Prostate gland (tissue), 2 donors: Measurements from ENCODE around the gene LPP. TPM values are rescaled to one million over a fixed set of nuclear protein-coding genes. Genes with fewer than 3 reads are reported as not detected.

ENCODE experiments used
- DNase-seq: peaks from one replicate; pipeline ENCODE4 v3.0.0-alpha.2; 2019; ENCODE audit warnings: low spot score
- H3K27ac ChIP-seq, 2 donors: fragments of 200-600 bp; sonication (generic); 2 replicates each; pipeline ENCODE4 v1.5.1; 2017 to 2019
- H3K27me3 ChIP-seq: fragments of 200-600 bp; sonication (generic); replicated peaks from 2 replicates; pipeline ENCODE4 v1.5.1; 2019; ENCODE audit not compliant: insufficient read depth
- H3K36me3 ChIP-seq, 2 donors: fragments of 200-600 bp; sonication (generic); 1 replicate in 1 of 2; 2 replicates in 1 of 2; pipeline versions ENCODE4 v1.5.1 to v1.8.1; 2017 to 2019
- H3K4me1 ChIP-seq: fragments of 200-600 bp; sonication (generic); replicated peaks from 2 replicates; pipeline ENCODE4 v1.5.1; 2019
- H3K4me3 ChIP-seq, 2 donors: fragments of 200-600 bp; sonication (generic); 2 replicates each; pipeline ENCODE4 v1.5.1; 2017 to 2019
- H3K9me3 ChIP-seq: fragments of 200-600 bp; sonication (generic); 2 replicates; pipeline ENCODE4 v1.5.1; 2017
- CTCF ChIP-seq, 4 experiments: fragments of 200-600 bp in 2 of 4; fragments of 450-650 bp in 2 of 4; sonication (generic) in 2 of 4; IDR thresholded peaks; 1 replicate in 3 of 4; 2 replicates in 1 of 4; pipeline ENCODE4 v1.5.1; 2016 to 2019; ENCODE audit warnings: antibody characterized with exemption in 4 of 4, mild to moderate bottlenecking in 2 of 4, moderate library complexity in 2 of 4
- POLR2A ChIP-seq: fragments of 450-650 bp; IDR thresholded peaks from one replicate; pipeline ENCODE4 v1.6.1; 2016; ENCODE audit warnings: antibody characterized with exemption, mild to moderate bottlenecking
- POLR2AphosphoS5 ChIP-seq: sonication (generic); formaldehyde crosslinking; IDR thresholded peaks from one replicate; pipeline ENCODE4 v1.6.1; 2017; ENCODE audit warnings: antibody characterized with exemption
- WGBS: methylation state at CpG from one replicate; pipeline ENCODE4 v1.1.5; 2018; 5-methylcytosine and 5-hydroxymethylcytosine counted together
- intact Hi-C: fragments of 100-400 bp; cut with DNase I; formaldehyde crosslinking; loops from one replicate; pipeline ENCODE4 v1.14.2; 2022
- total RNA-seq, 2 donors: library from RNA; depleted of rRNA; stranded (reverse); fragments of >200 nt; gene quantifications; one replicate each; pipeline ENCODE4 v1.1.0, GENCODE V29; 2016

Gene LPP
- total RNA-seq, 2 donors from 2014 or later, result 219 to 248 TPM

DNA sequence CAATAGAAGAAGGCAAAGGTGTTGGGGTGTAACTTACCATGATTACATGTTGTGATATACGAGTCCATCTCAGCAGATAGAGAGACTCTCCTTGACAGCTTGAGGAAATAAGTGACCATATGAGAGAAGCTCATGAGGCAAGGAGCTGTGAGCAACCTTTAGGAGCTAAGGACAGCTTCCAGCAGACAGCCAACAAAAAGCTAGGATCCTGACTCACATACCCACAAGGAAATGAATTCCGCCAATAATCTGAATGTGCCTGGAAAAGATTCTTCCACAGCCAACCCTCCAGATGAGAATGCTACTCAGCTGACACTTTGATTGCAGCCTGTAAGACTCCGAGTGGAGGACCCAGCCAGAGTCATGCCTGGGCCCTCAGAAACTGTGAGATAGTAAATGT is 678.2 kb downstream of the LPP start:
- intact Hi-C loops, result no loop called here
- Histone ChIP-seq H3K9me3 (no peaks in the 10 kb centered on the region), H3K36me3 (no peaks in the 10 kb centered on the region), H3K4me1 (no peaks in the 10 kb centered on the region), H3K27me3 (no peaks in the 10 kb centered on the region), H3K27ac (no peak overlapping the region), H3K4me3 (no peak overlapping the region)
- 96% methylated on average over 3 of the region's 3 CpGs for WGBS
- no peak for TF ChIP-seq POLR2A
- DNase-seq, result no peak

DNA sequence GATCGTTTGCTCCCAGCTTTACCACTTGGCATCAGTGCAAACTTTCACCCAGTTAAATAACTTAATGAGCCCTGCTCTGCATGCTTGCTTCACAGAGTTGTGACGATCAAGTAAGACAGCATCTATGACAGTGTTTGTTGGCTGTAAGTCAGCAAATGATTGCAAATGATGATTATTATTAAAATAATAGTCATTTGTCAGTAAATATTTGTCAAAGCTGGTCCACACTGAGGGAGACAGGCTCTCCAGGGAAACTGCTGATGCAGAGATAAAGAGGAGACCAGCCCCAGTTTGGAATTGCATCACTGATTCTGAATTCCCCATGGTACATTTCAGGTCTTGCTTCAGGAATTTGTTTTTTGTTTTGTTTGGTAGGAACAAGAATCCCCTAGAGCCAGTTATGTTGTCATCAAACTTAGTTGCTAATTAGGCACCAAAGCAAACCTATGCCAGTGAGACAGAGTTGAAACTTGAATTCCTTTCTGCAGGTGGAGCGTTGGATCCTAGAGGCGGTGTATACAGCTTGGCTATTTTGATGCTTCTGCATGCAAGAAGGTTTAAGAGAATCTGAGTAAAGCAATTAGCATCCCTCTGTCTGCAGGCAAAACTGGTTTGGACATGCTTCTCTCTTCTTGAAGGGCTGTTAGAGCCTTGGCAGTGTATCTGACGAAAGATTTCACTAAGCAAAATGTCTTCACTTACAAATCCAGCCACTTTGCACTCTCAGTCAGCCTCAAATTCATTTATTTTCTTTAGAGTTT is 679.2 kb downstream of the LPP start:
- intact Hi-C loops, result no loop called here
- 36% methylated on average over 5 of the region's 5 CpGs for WGBS
- H3K27ac ChIP-seq, result no peak overlapping the region

GRCh38 chr3:188834349-188834748 is 680.4 kb downstream of the LPP start:
- DNase-seq, result no peak
- Histone ChIP-seq H3K27me3 (no peaks in the 10 kb centered on the region), H3K4me3 (no peak overlapping the region), H3K36me3 (no peaks in the 10 kb centered on the region), H3K9me3 (no peaks in the 10 kb centered on the region), H3K27ac (no peak overlapping the region), H3K4me1 (no peaks in the 10 kb centered on the region)
- intact Hi-C loops, result no loop called here
- 92% methylated on average over 3 of the region's 3 CpGs for WGBS
- TF ChIP-seq POLR2AphosphoS5 (no peak), CTCF (IDR thresholded peaks at IDR 0.05) (no peak), POLR2A (no peak)

More for the DNA sequence above, 679.2 kb downstream of the LPP start:
- no peaks in the 10 kb centered on the region for H3K27me3 ChIP-seq
- H3K4me1 ChIP-seq, result no peaks in the 10 kb centered on the region
- H3K9me3 ChIP-seq, result no peaks in the 10 kb centered on the region
- peak; percentile 52 for DNase-seq
- H3K4me3 ChIP-seq, result no peak overlapping the region
- peak; percentile 51 for TF ChIP-seq POLR2AphosphoS5
- no peak for TF ChIP-seq POLR2A
- no peaks in the 10 kb centered on the region for H3K36me3 ChIP-seq

DNA sequence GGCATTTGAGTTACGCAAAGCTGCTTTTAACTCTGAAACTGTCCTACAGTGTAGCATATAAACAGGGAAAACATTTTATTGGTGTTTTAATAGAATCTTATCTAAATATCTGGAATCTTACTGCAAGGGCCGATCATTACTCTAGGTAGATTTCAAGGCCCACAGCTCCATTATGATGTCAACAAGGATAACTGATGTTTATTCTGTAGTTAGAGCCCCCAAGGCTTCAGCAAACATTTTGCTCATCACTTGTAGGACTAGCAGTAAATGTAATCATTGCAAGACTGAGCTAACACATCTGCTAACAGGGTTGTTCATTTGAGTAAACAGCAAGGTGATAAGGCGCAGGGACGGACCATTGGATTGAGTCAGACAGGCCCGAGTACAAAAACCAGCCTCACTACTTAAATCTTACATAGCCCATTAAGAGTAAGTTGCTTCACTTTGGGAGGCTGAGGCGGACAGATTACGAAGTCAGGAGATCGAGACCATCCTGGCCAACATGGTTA is 685.3 kb downstream of the LPP start:
- intact Hi-C loops, result no loop called here
- 68% methylated on average over 8 of the region's 8 CpGs for whole genome bisulfite sequencing
- Histone ChIP-seq H3K27ac (no peak overlapping the region), H3K9me3 (no peaks in the 10 kb centered on the region), H3K4me1 (no peaks in the 10 kb centered on the region), H3K27me3 (no peaks in the 10 kb centered on the region), H3K4me3 (no peak overlapping the region), H3K36me3 (no peaks in the 10 kb centered on the region)
- TF ChIP-seq POLR2AphosphoS5, result no peak
- DNase-seq, result no peak

DNA sequence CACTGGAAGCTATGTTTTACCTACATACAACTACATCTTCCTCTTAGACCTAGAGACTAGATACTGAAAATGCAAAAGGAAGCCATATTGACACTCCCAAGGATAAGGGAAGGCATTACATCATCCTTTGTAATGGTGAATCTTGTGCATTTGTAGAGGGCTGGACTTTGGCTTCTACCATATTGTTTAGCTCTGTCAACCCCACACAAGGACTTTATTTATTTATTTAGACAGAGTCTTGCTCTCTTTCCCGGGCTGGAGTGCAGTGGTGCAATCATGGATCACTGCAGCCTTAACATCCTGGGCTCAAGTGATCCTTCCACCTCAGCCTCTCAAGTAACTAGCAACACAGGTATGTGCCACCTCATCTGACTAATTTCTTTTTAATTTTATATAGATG is 686.3 kb downstream of the LPP start:
- H3K36me3 ChIP-seq, result no peaks in the 10 kb centered on the region
- H3K4me1 ChIP-seq, result no peaks in the 10 kb centered on the region
- no peak overlapping the region for H3K27ac ChIP-seq
- no peaks in the 10 kb centered on the region for H3K27me3 ChIP-seq
- 92% methylated on average over 1 of the region's 1 CpG for WGBS
- TF ChIP-seq CTCF (IDR thresholded peaks at IDR 0.05) (no peak), POLR2A (no peak), POLR2AphosphoS5 (no peak)
- intact Hi-C loops, result no loop called here
- H3K9me3 ChIP-seq, result no peaks in the 10 kb centered on the region
- no peak for DNase-seq
- H3K4me3 ChIP-seq, result no peak overlapping the region

- no peak overlapping the region for H3K27ac ChIP-seq
- no peak overlapping the region for H3K4me3 ChIP-seq
- H3K9me3 ChIP-seq, result no peaks in the 10 kb centered on the region
- TF ChIP-seq POLR2A (no peak), POLR2AphosphoS5 (no peak)
- 87% methylated on average over 3 of the region's 3 CpGs for WGBS
- H3K27me3 ChIP-seq, result no peaks in the 10 kb centered on the region
- no peaks in the 10 kb centered on the region for H3K36me3 ChIP-seq
- no peaks in the 10 kb centered on the region for H3K4me1 ChIP-seq
- DNase-seq, result no peak
- intact Hi-C loops, result no loop called here
Observed at GRCh38 chr3:188841906-188842305, 687.9 kb downstream of the LPP start.

- no peaks in the 10 kb centered on the region for H3K36me3 ChIP-seq
- H3K4me1 ChIP-seq, result no peaks in the 10 kb centered on the region
- no peak overlapping the region for H3K4me3 ChIP-seq
- DNase-seq, result no peak
- H3K27me3 ChIP-seq, result no peaks in the 10 kb centered on the region
- H3K27ac ChIP-seq, result no peak overlapping the region
- TF ChIP-seq CTCF (IDR thresholded peaks at IDR 0.05), result no peak
- no peak for TF ChIP-seq POLR2A
- TF ChIP-seq POLR2AphosphoS5, result no peak
- whole genome bisulfite sequencing, result 86% methylated on average over 1 of the region's 1 CpG
- no peaks in the 10 kb centered on the region for H3K9me3 ChIP-seq
- intact Hi-C loops, result no loop called here
Observed at GRCh38 chr3:188842639-188843038, 688.7 kb downstream of the LPP start.
